Measurements from ENCODE around the gene SOX1. TPM values are rescaled to one million over a fixed set of nuclear protein-coding genes. Genes with fewer than 3 reads are reported as not detected.

Gene SOX1
- polyA plus RNA-seq, 1 of the 3 experiments (the other 2 are of a cell fraction) = not detected

DNA sequence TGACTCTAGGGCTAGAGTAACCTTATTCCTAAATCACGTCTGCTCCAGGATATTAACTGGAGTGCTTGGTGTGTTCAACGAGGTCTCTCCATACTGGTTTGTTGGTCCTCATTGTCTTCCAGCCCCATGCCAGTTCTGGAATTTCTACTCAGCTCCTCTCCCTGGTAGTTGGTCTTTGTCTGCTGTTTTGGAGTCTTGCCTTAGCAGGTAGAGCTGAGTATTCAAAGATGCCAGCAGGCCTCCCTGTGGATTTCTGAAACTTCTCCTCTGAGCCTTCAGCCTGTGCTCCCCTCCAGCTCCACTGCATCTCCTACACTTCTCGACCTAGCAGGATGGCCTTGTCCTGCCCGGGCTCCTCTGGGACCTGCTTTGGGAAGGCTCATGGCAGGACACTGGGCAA, 25.5 kb downstream of the SOX1 start:
- Histone ChIP-seq H3K4me2 (no peak overlapping the region), H3K4me1 (ENCODE audit: control insufficient read depth in 1 of 2, insufficient read depth in 2 of 2, low read depth in 1 of 2, low read length in 1 of 2) (no peaks in the 10 kb centered on the region; a peak in 1 of 4 replicates), H3K9me3 (no peaks in the 10 kb centered on the region), H4K20me1 (ENCODE audit: insufficient read depth) (no peaks in the 10 kb centered on the region), H3K27ac (ENCODE audit: low read depth in 2 of 2, low read length in 1 of 2) (no peak overlapping the region), H3K27me3 (ENCODE audit: insufficient read depth) (peaks cover 7% of the 10 kb centered on the region; the same call in 1 of the 2 replicates), H3K4me3 (ENCODE audit: low read depth in 2 of 2, low read length in 1 of 2) (no peak overlapping the region), H3F3A (replicated peaks; ENCODE audit: insufficient read depth) (no peaks in the 10 kb centered on the region), H3K79me2 (ENCODE audit: insufficient read depth) (no peaks in the 10 kb centered on the region), H3K36me3 (replicated peaks in 1 of 2; ENCODE audit: control insufficient read depth in 1 of 2, insufficient read depth in 2 of 2, low read length in 1 of 2) (no peaks in the 10 kb centered on the region), H3K9me2 (no peaks in the 10 kb centered on the region), H3K9ac (no peak overlapping the region), H2AFZ (ENCODE audit: low read depth) (no peak overlapping the region)
- CTCF ChIA-PET = no interaction called here
- WGBS (ENCODE audit: low lambda C conversion rate) = 2% methylated on average over 4 of the region's 4 CpGs
- POLR2A ChIA-PET = no interaction called here
- no peak for TF ChIP-seq SMC3 (IDR thresholded peaks at IDR 0.05; ENCODE audit: low read depth, low read length)
- TF ChIP-seq ELF1 (IDR thresholded peaks at IDR 0.05) = no peak
- TF ChIP-seq, protein P1, sequence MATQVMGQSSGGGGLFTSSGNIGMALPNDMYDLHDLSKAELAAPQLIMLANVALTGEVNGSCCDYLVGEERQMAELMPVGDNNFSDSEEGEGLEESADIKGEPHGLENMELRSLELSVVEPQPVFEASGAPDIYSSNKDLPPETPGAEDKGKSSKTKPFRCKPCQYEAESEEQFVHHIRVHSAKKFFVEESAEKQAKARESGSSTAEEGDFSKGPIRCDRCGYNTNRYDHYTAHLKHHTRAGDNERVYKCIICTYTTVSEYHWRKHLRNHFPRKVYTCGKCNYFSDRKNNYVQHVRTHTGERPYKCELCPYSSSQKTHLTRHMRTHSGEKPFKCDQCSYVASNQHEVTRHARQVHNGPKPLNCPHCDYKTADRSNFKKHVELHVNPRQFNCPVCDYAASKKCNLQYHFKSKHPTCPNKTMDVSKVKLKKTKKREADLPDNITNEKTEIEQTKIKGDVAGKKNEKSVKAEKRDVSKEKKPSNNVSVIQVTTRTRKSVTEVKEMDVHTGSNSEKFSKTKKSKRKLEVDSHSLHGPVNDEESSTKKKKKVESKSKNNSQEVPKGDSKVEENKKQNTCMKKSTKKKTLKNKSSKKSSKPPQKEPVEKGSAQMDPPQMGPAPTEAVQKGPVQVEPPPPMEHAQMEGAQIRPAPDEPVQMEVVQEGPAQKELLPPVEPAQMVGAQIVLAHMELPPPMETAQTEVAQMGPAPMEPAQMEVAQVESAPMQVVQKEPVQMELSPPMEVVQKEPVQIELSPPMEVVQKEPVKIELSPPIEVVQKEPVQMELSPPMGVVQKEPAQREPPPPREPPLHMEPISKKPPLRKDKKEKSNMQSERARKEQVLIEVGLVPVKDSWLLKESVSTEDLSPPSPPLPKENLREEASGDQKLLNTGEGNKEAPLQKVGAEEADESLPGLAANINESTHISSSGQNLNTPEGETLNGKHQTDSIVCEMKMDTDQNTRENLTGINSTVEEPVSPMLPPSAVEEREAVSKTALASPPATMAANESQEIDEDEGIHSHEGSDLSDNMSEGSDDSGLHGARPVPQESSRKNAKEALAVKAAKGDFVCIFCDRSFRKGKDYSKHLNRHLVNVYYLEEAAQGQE (IDR thresholded peaks at IDR 0.05; ENCODE audit: low read depth, low read length) = no peak
- TF ChIP-seq MXI1 (IDR thresholded peaks at IDR 0.05; ENCODE audit: low read depth, low read length) = no peak
- TF ChIP-seq, protein P2, sequence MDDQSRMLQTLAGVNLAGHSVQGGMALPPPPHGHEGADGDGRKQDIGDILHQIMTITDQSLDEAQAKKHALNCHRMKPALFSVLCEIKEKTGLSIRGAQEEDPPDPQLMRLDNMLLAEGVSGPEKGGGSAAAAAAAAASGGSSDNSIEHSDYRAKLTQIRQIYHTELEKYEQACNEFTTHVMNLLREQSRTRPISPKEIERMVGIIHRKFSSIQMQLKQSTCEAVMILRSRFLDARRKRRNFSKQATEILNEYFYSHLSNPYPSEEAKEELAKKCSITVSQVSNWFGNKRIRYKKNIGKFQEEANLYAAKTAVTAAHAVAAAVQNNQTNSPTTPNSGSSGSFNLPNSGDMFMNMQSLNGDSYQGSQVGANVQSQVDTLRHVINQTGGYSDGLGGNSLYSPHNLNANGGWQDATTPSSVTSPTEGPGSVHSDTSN (IDR thresholded peaks at IDR 0.05) = no peak
- TF ChIP-seq EZH2phosphoT487 (IDR thresholded peaks at IDR 0.05; ENCODE audit: borderline replicate concordance, low read depth) = no peak
- TF ChIP-seq RAD21 (IDR thresholded peaks at IDR 0.05; ENCODE audit: low read length) = no peak
- DNase-seq = no peak

DNA sequence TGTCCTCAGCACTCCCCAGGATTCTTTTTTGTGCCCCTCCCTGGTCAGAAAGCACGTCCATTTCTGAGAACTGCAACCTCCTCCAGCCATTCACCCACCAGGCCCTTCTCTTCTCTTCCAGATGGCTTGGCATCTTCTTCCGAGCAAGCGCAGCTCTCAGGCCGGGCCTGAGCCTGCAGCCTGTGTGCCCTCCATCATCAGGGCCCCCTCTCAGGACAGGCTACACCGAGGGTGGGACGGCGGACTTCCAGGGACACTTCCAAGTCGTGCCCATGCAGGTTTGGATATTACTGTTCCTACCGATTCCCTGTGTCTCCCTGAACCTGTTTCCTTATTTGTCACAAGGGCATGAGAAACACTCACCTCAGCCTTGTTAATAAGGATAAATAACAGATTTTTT, 28.4 kb downstream of the SOX1 start:
- Histone ChIP-seq H2AFZ (ENCODE audit: low read depth) (no peak overlapping the region), H3K27me3 (ENCODE audit: insufficient read depth) (peaks cover 21% of the 10 kb centered on the region; the same call in 1 of the 2 replicates), H3K4me2 (no peak overlapping the region), H3K4me1 (ENCODE audit: control insufficient read depth in 1 of 2, insufficient read depth in 2 of 2, low read depth in 1 of 2, low read length in 1 of 2) (no peaks in the 10 kb centered on the region; a peak in 1 of 4 replicates), H3K27ac (ENCODE audit: low read depth in 2 of 2, low read length in 1 of 2) (no peak overlapping the region), H3K79me2 (ENCODE audit: insufficient read depth) (no peaks in the 10 kb centered on the region), H3F3A (replicated peaks; ENCODE audit: insufficient read depth) (no peaks in the 10 kb centered on the region), H3K4me3 (ENCODE audit: low read depth in 2 of 2, low read length in 1 of 2) (no peak overlapping the region), H3K9ac (no peak overlapping the region), H3K9me3 (no peaks in the 10 kb centered on the region), H3K9me2 (no peaks in the 10 kb centered on the region), H3K36me3 (replicated peaks in 1 of 2; ENCODE audit: control insufficient read depth in 1 of 2, insufficient read depth in 2 of 2, low read length in 1 of 2) (no peaks in the 10 kb centered on the region), H4K20me1 (ENCODE audit: insufficient read depth) (no peaks in the 10 kb centered on the region)
- 10% methylated on average over 7 of the region's 9 CpGs for WGBS (ENCODE audit: low lambda C conversion rate)
- TF ChIP-seq RFX5 (IDR thresholded peaks at IDR 0.05; ENCODE audit: low read length) (no peak), ELF1 (IDR thresholded peaks at IDR 0.05) (no peak), EZH2phosphoT487 (IDR thresholded peaks at IDR 0.05; ENCODE audit: borderline replicate concordance, low read depth) (no peak), YY1 (IDR thresholded peaks at IDR 0.05; ENCODE audit: low read depth) (no peak), GABPA (IDR thresholded peaks at IDR 0.05; ENCODE audit: low read depth) (no peak), FOSL2 (IDR thresholded peaks at IDR 0.05; ENCODE audit: borderline replicate concordance, low read depth) (no peak), RAD21 (IDR thresholded peaks at IDR 0.05; ENCODE audit: low read length) (no peak), EP300 (IDR thresholded peaks at IDR 0.05; ENCODE audit: borderline replicate concordance in 1 of 2, low read depth in 1 of 2, low read length in 1 of 2) (no peak), NRF1 (IDR thresholded peaks at IDR 0.05; ENCODE audit: low read depth, low read length) (no peak)
- TF ChIP-seq, protein P1 (IDR thresholded peaks at IDR 0.05; ENCODE audit: low read depth, low read length) = no peak
- TF ChIP-seq, protein P3, sequence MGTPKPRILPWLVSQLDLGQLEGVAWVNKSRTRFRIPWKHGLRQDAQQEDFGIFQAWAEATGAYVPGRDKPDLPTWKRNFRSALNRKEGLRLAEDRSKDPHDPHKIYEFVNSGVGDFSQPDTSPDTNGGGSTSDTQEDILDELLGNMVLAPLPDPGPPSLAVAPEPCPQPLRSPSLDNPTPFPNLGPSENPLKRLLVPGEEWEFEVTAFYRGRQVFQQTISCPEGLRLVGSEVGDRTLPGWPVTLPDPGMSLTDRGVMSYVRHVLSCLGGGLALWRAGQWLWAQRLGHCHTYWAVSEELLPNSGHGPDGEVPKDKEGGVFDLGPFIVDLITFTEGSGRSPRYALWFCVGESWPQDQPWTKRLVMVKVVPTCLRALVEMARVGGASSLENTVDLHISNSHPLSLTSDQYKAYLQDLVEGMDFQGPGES (IDR thresholded peaks at IDR 0.05; ENCODE audit: low read depth, low read length) = no peak
- TF ChIP-seq, protein P4, sequence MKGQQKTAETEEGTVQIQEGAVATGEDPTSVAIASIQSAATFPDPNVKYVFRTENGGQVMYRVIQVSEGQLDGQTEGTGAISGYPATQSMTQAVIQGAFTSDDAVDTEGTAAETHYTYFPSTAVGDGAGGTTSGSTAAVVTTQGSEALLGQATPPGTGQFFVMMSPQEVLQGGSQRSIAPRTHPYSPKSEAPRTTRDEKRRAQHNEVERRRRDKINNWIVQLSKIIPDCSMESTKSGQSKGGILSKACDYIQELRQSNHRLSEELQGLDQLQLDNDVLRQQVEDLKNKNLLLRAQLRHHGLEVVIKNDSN (IDR thresholded peaks at IDR 0.05; ENCODE audit: borderline replicate concordance, low read depth) = no peak
- DNase-seq = no peak
- POLR2A ChIA-PET = no interaction called here
- CTCF ChIA-PET = no interaction called here
